ENCODE measurements around the gene GRIN1.

The GRIN1 gene

DNA sequence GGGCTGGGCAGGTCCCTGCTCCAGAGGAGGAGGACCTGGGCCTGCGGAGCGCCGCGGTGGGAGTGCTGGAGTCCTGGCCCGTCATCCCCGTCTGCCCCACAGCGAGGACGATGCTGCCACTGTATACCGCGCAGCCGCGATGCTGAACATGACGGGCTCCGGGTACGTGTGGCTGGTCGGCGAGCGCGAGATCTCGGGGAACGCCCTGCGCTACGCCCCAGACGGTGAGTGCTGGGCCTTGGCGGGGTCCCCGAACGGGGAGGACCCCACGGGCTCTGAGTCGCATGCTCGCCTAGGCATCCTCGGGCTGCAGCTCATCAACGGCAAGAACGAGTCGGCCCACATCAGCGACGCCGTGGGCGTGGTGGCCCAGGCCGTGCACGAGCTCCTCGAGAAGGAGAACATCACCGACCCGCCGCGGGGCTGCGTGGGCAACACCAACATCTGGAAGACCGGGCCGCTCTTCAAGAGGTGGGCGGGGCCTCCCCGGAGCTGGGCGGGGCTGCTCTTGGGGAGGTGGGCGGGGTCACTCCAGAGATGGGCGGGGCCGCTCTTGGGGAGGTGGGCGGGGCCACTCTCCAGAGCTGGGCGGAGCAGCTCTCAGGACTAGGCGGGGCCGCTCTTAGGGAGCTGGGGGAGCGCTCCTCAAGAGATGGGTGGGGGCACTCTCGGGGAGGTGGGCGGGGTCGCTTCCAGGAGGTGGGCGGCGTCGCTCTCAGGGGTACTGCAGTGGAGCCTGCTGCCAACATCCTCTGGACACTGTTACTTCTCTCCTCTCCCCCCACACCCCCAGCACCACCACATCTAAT lies 17.8 kb downstream of the GRIN1 start:
- H3K27ac ChIP-seq (ENCODE audit: low read depth, low read length) = no peak overlapping the region
- no peak overlapping the region for H3K9ac ChIP-seq (ENCODE audit: low read depth, low read length)
- H3K27me3 ChIP-seq (ENCODE audit: control insufficient read depth, insufficient read depth, low read length) = peaks cover 68% of the 10 kb centered on the region
- H3K36me3 ChIP-seq (ENCODE audit: control insufficient read depth, insufficient read depth, low read length) = no peaks in the 10 kb centered on the region
- H3K4me1 ChIP-seq (ENCODE audit: control insufficient read depth, insufficient read depth, low read length) = no peaks in the 10 kb centered on the region
- no peaks in the 10 kb centered on the region for H3K9me3 ChIP-seq (ENCODE audit: control insufficient read depth, insufficient read depth, low read length)
- peak overlapping the region; percentile 65 for H3K4me3 ChIP-seq (ENCODE audit: low read depth, low read length)

GRCh38 chr9:137157618-137158415 lies 18.9 kb downstream of the GRIN1 start:
- H3K27me3 ChIP-seq (ENCODE audit: control insufficient read depth, insufficient read depth, low read length) = peaks cover 78% of the 10 kb centered on the region
- H3K4me3 ChIP-seq (ENCODE audit: low read depth, low read length) = no peak overlapping the region
- no peaks in the 10 kb centered on the region for H3K4me1 ChIP-seq (ENCODE audit: control insufficient read depth, insufficient read depth, low read length)
- H3K9me3 ChIP-seq (ENCODE audit: control insufficient read depth, insufficient read depth, low read length) = no peaks in the 10 kb centered on the region
- no peaks in the 10 kb centered on the region for H3K36me3 ChIP-seq (ENCODE audit: control insufficient read depth, insufficient read depth, low read length)
- no peak overlapping the region for H3K9ac ChIP-seq (ENCODE audit: low read depth, low read length)
- H3K27ac ChIP-seq (ENCODE audit: low read depth, low read length) = no peak overlapping the region

DNA sequence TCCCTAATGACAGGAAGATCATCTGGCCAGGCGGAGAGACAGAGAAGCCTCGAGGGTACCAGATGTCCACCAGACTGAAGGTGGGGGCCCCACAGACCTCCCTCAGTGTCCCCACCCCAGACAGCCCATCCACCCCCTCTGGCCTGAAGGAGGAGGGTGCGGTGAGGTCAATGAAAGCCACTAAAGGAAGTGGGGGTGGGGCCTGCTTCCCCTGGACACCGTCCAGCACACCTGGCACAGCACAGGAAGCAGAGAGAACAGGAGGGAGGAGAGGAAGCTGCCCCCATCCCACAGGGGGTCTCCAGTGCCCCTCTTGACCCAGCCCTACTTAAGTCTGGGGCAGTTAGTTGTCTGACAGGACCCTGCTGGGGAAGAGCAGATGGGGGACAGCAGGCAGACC lies 19.7 kb downstream of the GRIN1 start:
- Histone ChIP-seq H3K27ac (ENCODE audit: low read depth, low read length) (no peak overlapping the region), H3K36me3 (ENCODE audit: control insufficient read depth, insufficient read depth, low read length) (no peaks in the 10 kb centered on the region), H3K9ac (ENCODE audit: low read depth, low read length) (no peak overlapping the region), H3K9me3 (ENCODE audit: control insufficient read depth, insufficient read depth, low read length) (no peaks in the 10 kb centered on the region), H3K4me1 (ENCODE audit: control insufficient read depth, insufficient read depth, low read length) (no peaks in the 10 kb centered on the region), H3K27me3 (ENCODE audit: control insufficient read depth, insufficient read depth, low read length) (peaks cover 87% of the 10 kb centered on the region), H3K4me3 (ENCODE audit: low read depth, low read length) (no peak overlapping the region)

DNA sequence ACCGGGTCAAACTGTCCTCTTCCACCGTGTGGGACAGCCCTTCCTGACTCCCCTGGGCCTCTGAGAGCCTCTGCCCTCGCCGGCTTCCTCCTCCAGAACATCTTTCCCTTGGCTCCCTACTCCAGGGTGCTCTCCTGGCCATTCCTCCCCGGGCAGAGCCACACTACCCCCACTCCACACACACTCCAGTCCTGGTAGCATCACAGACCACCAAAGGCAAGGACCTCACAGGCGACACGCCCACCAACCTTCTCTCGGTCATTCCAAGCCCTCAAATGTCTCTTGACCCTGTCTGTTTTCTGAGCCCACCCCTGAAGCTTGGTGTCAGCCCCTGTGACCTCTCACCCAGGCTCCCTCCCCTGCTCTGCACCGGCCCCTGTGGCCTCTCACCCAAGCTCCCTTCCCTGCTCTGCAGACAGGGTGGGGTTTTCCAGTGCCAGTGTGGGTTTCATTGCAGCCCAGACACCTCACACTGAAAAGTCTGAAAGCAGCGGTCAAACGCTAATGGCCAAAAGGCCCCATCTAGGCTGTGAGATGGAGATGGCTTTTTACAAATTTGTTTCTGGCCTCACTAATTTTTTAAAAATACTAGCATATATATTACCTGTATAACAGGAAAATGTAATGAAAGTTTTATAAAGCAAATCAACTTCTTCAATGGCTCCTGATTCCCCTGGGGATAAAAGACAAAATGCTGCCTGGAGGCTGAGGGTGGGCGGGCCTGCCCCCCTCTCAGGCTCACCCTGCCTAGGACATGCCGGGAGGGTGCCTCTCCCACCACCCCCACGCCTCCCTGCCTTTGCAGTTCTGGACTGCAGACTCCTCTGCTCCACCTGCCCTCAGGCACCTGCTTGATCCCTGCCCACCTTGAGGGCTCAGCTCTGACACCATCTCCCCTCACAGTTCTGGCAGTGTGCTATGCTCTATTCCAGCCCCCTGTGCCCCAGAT lies 20.4 kb downstream of the GRIN1 start:
- Histone ChIP-seq H3K9ac (ENCODE audit: low read depth, low read length) (no peak overlapping the region), H3K36me3 (ENCODE audit: control insufficient read depth, insufficient read depth, low read length) (no peaks in the 10 kb centered on the region), H3K4me3 (ENCODE audit: low read depth, low read length) (no peak overlapping the region), H3K27me3 (ENCODE audit: control insufficient read depth, insufficient read depth, low read length) (peaks cover 94% of the 10 kb centered on the region), H3K9me3 (ENCODE audit: control insufficient read depth, insufficient read depth, low read length) (no peaks in the 10 kb centered on the region), H3K4me1 (ENCODE audit: control insufficient read depth, insufficient read depth, low read length) (no peaks in the 10 kb centered on the region), H3K27ac (ENCODE audit: low read depth, low read length) (no peak overlapping the region)

GRCh38 chr9:137160054-137160425 lies 21.1 kb downstream of the GRIN1 start:
- Histone ChIP-seq H3K36me3 (ENCODE audit: control insufficient read depth, insufficient read depth, low read length) (no peaks in the 10 kb centered on the region), H3K9ac (ENCODE audit: low read depth, low read length) (no peak overlapping the region), H3K4me1 (ENCODE audit: control insufficient read depth, insufficient read depth, low read length) (no peaks in the 10 kb centered on the region), H3K4me3 (ENCODE audit: low read depth, low read length) (no peak overlapping the region), H3K27me3 (ENCODE audit: control insufficient read depth, insufficient read depth, low read length) (peaks cover 96% of the 10 kb centered on the region), H3K27ac (ENCODE audit: low read depth, low read length) (no peak overlapping the region), H3K9me3 (ENCODE audit: control insufficient read depth, insufficient read depth, low read length) (no peaks in the 10 kb centered on the region)

GRCh38 chr9:137160716-137161557 lies 22.0 kb downstream of the GRIN1 start:
- Histone ChIP-seq H3K4me1 (ENCODE audit: control insufficient read depth, insufficient read depth, low read length) (no peaks in the 10 kb centered on the region), H3K9me3 (ENCODE audit: control insufficient read depth, insufficient read depth, low read length) (no peaks in the 10 kb centered on the region), H3K4me3 (ENCODE audit: low read depth, low read length) (no peak overlapping the region), H3K27me3 (ENCODE audit: control insufficient read depth, insufficient read depth, low read length) (peaks cover 95% of the 10 kb centered on the region), H3K9ac (ENCODE audit: low read depth, low read length) (no peak overlapping the region), H3K36me3 (ENCODE audit: control insufficient read depth, insufficient read depth, low read length) (no peaks in the 10 kb centered on the region), H3K27ac (ENCODE audit: low read depth, low read length) (no peak overlapping the region)

- H3K27me3 ChIP-seq (ENCODE audit: control insufficient read depth, insufficient read depth, low read length) = peaks cover 95% of the 10 kb centered on the region
These were observed 22.9 kb downstream of the GRIN1 start for GRCh38 chr9:137161558-137162486.

GRCh38 chr9:137162505-137163364 lies 23.8 kb downstream of the GRIN1 start:
- H3K4me3 ChIP-seq (ENCODE audit: low read depth, low read length) = peak overlapping the region; percentile 37
- no peak overlapping the region for H3K27ac ChIP-seq (ENCODE audit: low read depth, low read length)
- no peaks in the 10 kb centered on the region for H3K36me3 ChIP-seq (ENCODE audit: control insufficient read depth, insufficient read depth, low read length)
- peaks cover 97% of the 10 kb centered on the region for H3K27me3 ChIP-seq (ENCODE audit: control insufficient read depth, insufficient read depth, low read length)
- no peak overlapping the region for H3K9ac ChIP-seq (ENCODE audit: low read depth, low read length)
- no peaks in the 10 kb centered on the region for H3K9me3 ChIP-seq (ENCODE audit: control insufficient read depth, insufficient read depth, low read length)
- no peaks in the 10 kb centered on the region for H3K4me1 ChIP-seq (ENCODE audit: control insufficient read depth, insufficient read depth, low read length)

More at GRCh38 chr9:137161558-137162486, 22.9 kb downstream of the GRIN1 start:
- no peaks in the 10 kb centered on the region for H3K4me1 ChIP-seq (ENCODE audit: control insufficient read depth, insufficient read depth, low read length)
- H3K9me3 ChIP-seq (ENCODE audit: control insufficient read depth, insufficient read depth, low read length) = no peaks in the 10 kb centered on the region
- H3K9ac ChIP-seq (ENCODE audit: low read depth, low read length) = no peak overlapping the region
- peak overlapping the region; percentile 37 for H3K4me3 ChIP-seq (ENCODE audit: low read depth, low read length)
- no peak overlapping the region for H3K27ac ChIP-seq (ENCODE audit: low read depth, low read length)
- H3K36me3 ChIP-seq (ENCODE audit: control insufficient read depth, insufficient read depth, low read length) = no peaks in the 10 kb centered on the region

DNA sequence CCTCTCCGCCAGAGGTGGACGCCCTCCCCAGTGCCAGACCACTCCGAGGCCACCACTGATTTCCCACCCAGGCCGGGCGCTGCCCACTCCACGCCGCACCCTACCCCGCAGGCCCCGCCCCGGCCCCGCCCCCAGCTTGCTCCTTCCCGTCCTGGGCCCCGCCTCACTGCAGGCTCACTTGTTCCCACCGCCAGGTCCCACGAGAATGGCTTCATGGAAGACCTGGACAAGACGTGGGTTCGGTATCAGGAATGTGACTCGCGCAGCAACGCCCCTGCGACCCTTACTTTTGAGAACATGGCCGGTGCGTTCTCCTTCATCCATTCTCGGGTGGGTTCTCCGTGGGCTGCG lies 24.4 kb downstream of the GRIN1 start:
- Histone ChIP-seq H3K36me3 (ENCODE audit: control insufficient read depth, insufficient read depth, low read length) (no peaks in the 10 kb centered on the region), H3K27ac (ENCODE audit: low read depth, low read length) (no peak overlapping the region), H3K4me1 (ENCODE audit: control insufficient read depth, insufficient read depth, low read length) (no peaks in the 10 kb centered on the region), H3K4me3 (ENCODE audit: low read depth, low read length) (peak overlapping the region; percentile 37; the same call in 1 of the 2 replicates), H3K9ac (ENCODE audit: low read depth, low read length) (no peak overlapping the region), H3K27me3 (ENCODE audit: control insufficient read depth, insufficient read depth, low read length) (peaks cover 97% of the 10 kb centered on the region), H3K9me3 (ENCODE audit: control insufficient read depth, insufficient read depth, low read length) (no peaks in the 10 kb centered on the region)

All from HUES48 (cell line).